GM12878 (cell line): ENCODE results near the gene NPBWR2. TPM values are rescaled to one million over a fixed set of nuclear protein-coding genes. Genes with fewer than 3 reads are reported as not detected.
A peak's percentile ranks its signal among the peaks of the same experiment; 100 is the strongest.

Experiments used
- ATAC-seq: fragments of 200-7000 bp; cut with Tn5 transposase; 3 replicates; pipeline ENCODE4 v1.9.1; 2020; ENCODE audit warnings: mild to moderate bottlenecking, moderate library complexity
- BruUV-seq: library from RNA; stranded (reverse); fragments of 400-500 nt; replicated peaks from 2 replicates; lab custom pipeline; 2021; lab: Mats Ljungman, UMichigan
- CTCF ChIA-PET: fragments of 300-600 bp; sonication (Branson Sonifier 250); formaldehyde crosslinking; extraction: SDS; loops from one replicate; lab custom pipeline; 2021; ENCODE audit warnings: inconsistent platforms; lab: Yijun Ruan, JAX
- POLR2A ChIA-PET: fragments of 350-600 bp; formaldehyde crosslinking; extraction: SDS; loops from one replicate; lab custom pipeline; 2021; ENCODE audit warnings: inconsistent platforms; lab: Charles Lee
- RAD21 ChIA-PET: fragments of 300-600 bp; sonication (Branson Sonifier 250); formaldehyde crosslinking; loops from one replicate; lab custom pipeline; 2023; ENCODE audit warnings: antibody characterized with exemption; ENCODE audit not compliant: unreplicated experiment; lab: Charles Lee
- SMC1A ChIA-PET: fragments of 300-600 bp; sonication (Branson Sonifier 250); formaldehyde crosslinking; loops from one replicate; lab custom pipeline; 2023; ENCODE audit not compliant: unreplicated experiment, uncharacterized antibody; lab: Charles Lee
- DNase-seq: peaks from one replicate; pipeline ENCODE4 v3.0.0-alpha.2; 2011; ENCODE audit warnings: low read depth, low spot score
- FAIRE-seq: peaks from 3 replicates; lab custom pipeline; 2011; peaks lifted over from hg19 to GRCh38; lab: Jason Lieb, UNC
- H2AFZ ChIP-seq: 2 replicates; pipeline ENCODE4 v1.6.0; 2011; ENCODE audit warnings: low read depth, low read length, control low read depth; ENCODE audit not compliant: control insufficient read depth
- H3K27ac ChIP-seq: 2 replicates; pipeline ENCODE4 v1.5.1; 2011; ENCODE audit warnings: control low read depth; ENCODE audit not compliant: control insufficient read depth, insufficient read depth
- H3K27me3 ChIP-seq, 2 experiments: replicated peaks in 1 of 2; 2 replicates each; pipeline versions ENCODE4 v1.6.0 to v1.6.1; 2011; ENCODE audit warnings: low read length in 1 of 2; ENCODE audit not compliant: control insufficient read depth in 2 of 2, insufficient read depth in 2 of 2
- H3K36me3 ChIP-seq, 2 experiments: 2 replicates each; pipeline ENCODE4 v1.5.1; 2011; ENCODE audit warnings: low read length in 1 of 2; ENCODE audit not compliant: control insufficient read depth in 2 of 2, insufficient read depth in 2 of 2
- H3K4me1 ChIP-seq: 2 replicates; pipeline ENCODE4 v1.6.1; 2011; ENCODE audit warnings: mild to moderate bottlenecking, low read length, moderate library complexity, mixed read lengths; ENCODE audit not compliant: control insufficient read depth, insufficient read depth
- H3K4me2 ChIP-seq: 2 replicates; pipeline ENCODE4 v1.6.0; 2011; ENCODE audit warnings: control low read depth; ENCODE audit not compliant: control insufficient read depth, insufficient read depth
- H3K4me3 ChIP-seq: fragments of 200-600 bp; sonication (generic); 2 replicates; pipeline ENCODE4 v1.5.1; 2016
- H3K79me2 ChIP-seq: 2 replicates; pipeline ENCODE4 v1.6.0; 2011; ENCODE audit warnings: low read length; ENCODE audit not compliant: control insufficient read depth, insufficient read depth
- H3K9ac ChIP-seq: 2 replicates; pipeline ENCODE4 v1.8.0; 2011; ENCODE audit warnings: low read length, control low read depth, mixed read lengths; ENCODE audit not compliant: control insufficient read depth, insufficient read depth
- H3K9me3 ChIP-seq: replicated peaks from 3 replicates; pipeline ENCODE4 v1.5.1; 2011; ENCODE audit warnings: mild to moderate bottlenecking, low read length; ENCODE audit not compliant: control insufficient read depth, insufficient read depth
- H4K20me1 ChIP-seq: 2 replicates; pipeline ENCODE4 v1.6.0; 2011; ENCODE audit not compliant: control insufficient read depth, insufficient read depth
- CEBPZ ChIP-seq: fragments of 150-350 bp; IDR thresholded peaks from 2 replicates; pipeline ENCODE4 v1.6.1; 2016; ENCODE audit warnings: low read depth, low read length
- EP300 ChIP-seq, 2 experiments: fragments of 150-350 bp in 1 of 2; IDR thresholded peaks; 2 replicates each; pipeline ENCODE4 v1.6.1; 2011 to 2012; ENCODE audit warnings: low read depth in 2 of 2, low read length in 2 of 2, borderline replicate concordance in 1 of 2, improper control_type of control experiment in 1 of 2, inconsistent platforms in 1 of 2; ENCODE audit not compliant: control insufficient read depth in 1 of 2
- ETV6 ChIP-seq, 2 experiments: fragments of 450-650 bp in 1 of 2; IDR thresholded peaks in 1 of 2; conservative IDR thresholded peaks in 1 of 2; 2 replicates each; pipeline ENCODE4 v1.6.1; 2014; ENCODE audit warnings: antibody characterized with exemption in 1 of 2, borderline replicate concordance in 1 of 2, low read depth in 1 of 2, mild to moderate bottlenecking in 1 of 2, moderate library complexity in 1 of 2
- HDGF ChIP-seq: fragments of 450-650 bp; IDR thresholded peaks from 2 replicates; pipeline ENCODE4 v1.6.1; 2016; ENCODE audit warnings: antibody characterized with exemption
- MEF2A ChIP-seq: IDR thresholded peaks from 2 replicates; pipeline ENCODE4 v1.6.1; 2011; ENCODE audit warnings: low read depth, mild to moderate bottlenecking, low read length, moderate library complexity; ENCODE audit not compliant: insufficient read depth
- MYC ChIP-seq: IDR thresholded peaks from 2 replicates; pipeline ENCODE4 v1.6.1; 2011; ENCODE audit warnings: mild to moderate bottlenecking, low read length, moderate library complexity, inconsistent platforms; ENCODE audit not compliant: insufficient read depth, insufficient replicate concordance, insufficient read length, severe bottlenecking
- NFIC ChIP-seq: IDR thresholded peaks from 2 replicates; pipeline ENCODE4 v1.6.1; 2012; ENCODE audit warnings: low read depth, mild to moderate bottlenecking, inconsistent platforms, low read length, moderate library complexity
- NKRF ChIP-seq: fragments of 450-650 bp; conservative IDR thresholded peaks from 2 replicates; pipeline ENCODE4 v1.6.1; 2017; ENCODE audit warnings: mild to moderate bottlenecking, moderate library complexity
- NR2C1 ChIP-seq: fragments of 450-650 bp; IDR thresholded peaks from 2 replicates; pipeline ENCODE4 v1.6.1; 2017; ENCODE audit warnings: antibody characterized with exemption, mild to moderate bottlenecking, moderate library complexity
- POLR2AphosphoS2 ChIP-seq: IDR thresholded peaks from 2 replicates; pipeline ENCODE4 v1.6.1; 2011; ENCODE audit warnings: low read depth, mild to moderate bottlenecking, low read length, improper control_type of control experiment, moderate library complexity
- RUNX3 ChIP-seq: IDR thresholded peaks from 2 replicates; pipeline ENCODE4 v1.6.1; 2012; ENCODE audit warnings: low read length, inconsistent platforms
- SRF ChIP-seq, 2 experiments: IDR thresholded peaks; 2 replicates each; pipeline ENCODE4 v1.6.1; 2011; ENCODE audit warnings: low read depth in 2 of 2, low read length in 2 of 2, mild to moderate bottlenecking in 1 of 2, moderate library complexity in 1 of 2
- USF1 ChIP-seq: IDR thresholded peaks from 2 replicates; pipeline ENCODE4 v1.6.1; 2011; ENCODE audit warnings: borderline replicate concordance, low read depth, mild to moderate bottlenecking, moderate library complexity, mixed read lengths, low read length; ENCODE audit not compliant: insufficient read depth; ENCODE audit errors: extremely low read length
- ZBED1 ChIP-seq: IDR thresholded peaks from 2 replicates; pipeline ENCODE4 v1.6.1; 2016; ENCODE audit warnings: borderline replicate concordance
- ZSCAN29 ChIP-seq: fragments of 450-650 bp; IDR thresholded peaks from 2 replicates; pipeline ENCODE4 v1.6.1; 2017; ENCODE audit warnings: mild to moderate bottlenecking, moderate library complexity
- WGBS: methylation state at CpG from one replicate; pipeline ENCODE4 v1.1.6; 2016; ENCODE audit warnings: low lambda C conversion rate; ENCODE audit not compliant: insufficient replicate concordance, insufficient coverage; ENCODE audit errors: missing lambda C conversion rate; 5-methylcytosine and 5-hydroxymethylcytosine counted together
- in situ Hi-C: fragments of 300-500 bp; cut with MboI; formaldehyde crosslinking; loops from 9 replicates; pipeline ENCODE4 v1.14.3; 2018; ENCODE audit warnings: mixed read lengths
- intact Hi-C: fragments of 100-400 bp; cut with micrococcal nuclease; formaldehyde crosslinking; loops from one replicate; pipeline ENCODE4 v1.14.2; 2022; ENCODE audit not compliant: unreplicated experiment
- polyA plus RNA-seq, 11 experiments: library from polyadenylated mRNA; depleted of rRNA in 4 of 11; unstranded in 6 of 11; stranded (reverse) in 5 of 11; fragments of >200 nt; fragmentation: Nextera tagmentation in 4 of 11; fragmentation: Illumina TruSeq in 1 of 11; extraction: Ambion mirVana in 4 of 11; extraction: Trizol in 1 of 11; gene quantifications; 1 replicate in 1 of 11; 2 replicates in 10 of 11; pipeline versions ENCODE4 v1.2.1 to v1.2.3, GENCODE V29; 2011 to 2016; ENCODE audit warnings: inconsistent platforms in 2 of 11, missing spikeins in 2 of 11, low read depth in 1 of 11
- total RNA-seq, 4 experiments: library from RNA; depleted of rRNA in 3 of 4; stranded (reverse); fragments of >200 nt in 3 of 4; fragmentation: Illumina TruSeq in 1 of 4; extraction: Trizol in 1 of 4; gene quantifications; 2 replicates each; pipeline versions ENCODE4 v1.2.1 to v1.2.3, GENCODE V29; 2013 to 2021

Gene NPBWR2
- total and polyA plus RNA-seq, 10 of the 15 experiments (the other 5 are each of a cell fraction or from before 2014, with no cell fraction given): not detected

GRCh38 chr20:64079273-64080012 lies 27.9 kb downstream of the NPBWR2 start, which contains the start of gene RGS19:
Gene RGS19, minus strand, starts transcription at chr20:64079518. Its CDS starts 2,632 bp downstream, at chr20:64076886.
- Histone ChIP-seq H2AFZ (peak within 1 kb of the TSS; percentile 54), H3K27ac (peak within 1 kb of the TSS; percentile 85), H3K9me3 (no peaks in the 10 kb centered on the region), H3K4me3 (peak within 1 kb of the TSS; percentile 83), H4K20me1 (no peaks in the 10 kb centered on the region), H3K27me3 (peaks cover 2 to 4% of the 10 kb centered on the region in 2 experiments; a peak in 2 of 4 replicates), H3K9ac (peak within 1 kb of the TSS; percentile 91), H3K4me2 (peak within 1 kb of the TSS; percentile 97), H3K79me2 (peaks cover 30% of the 10 kb centered on the region), H3K4me1 (peaks cover 26% of the 10 kb centered on the region), H3K36me3 (peaks cover 0 to 5% of the 10 kb centered on the region in 2 experiments; a peak in 3 of 4 replicates)
- intact Hi-C loops: loop anchor here (2.0 kb wide), 1 partner anchor 17 kb away; the partner anchor contains the start of gene TCEA2
- FAIRE-seq (peak; percentile 13), ATAC-seq (peak; percentile 45), DNase-seq (no peak)
- BruUV-seq: no TSS peak
- in situ Hi-C loops: no loop called here
- POLR2A ChIA-PET: interaction anchor here (0.6 to 3.5 kb wide), 12 partner anchors 9 to 457 kb away, joined by 3 to 14 read pairs (median 4); partner anchors contain the start of genes C20orf204, PRPF6 and SAMD10
- RAD21 ChIA-PET: interaction anchor here (0.8 to 6.7 kb wide), 11 partner anchors 13 to 542 kb away, joined by 3 to 67 read pairs (median 5); partner anchors contain the start of genes PTK6 and TCEA2
- CTCF ChIA-PET: interaction anchor here (1.0 to 3.9 kb wide), 8 partner anchors 10 to 99 kb away, joined by 3 to 22 read pairs (median 6); no protein-coding TSS in a partner anchor
- SMC1A ChIA-PET: interaction anchor here (1.0 to 2.4 kb wide), 6 partner anchors 15 to 41 kb away, joined by 3 to 8 read pairs (median 5); partner anchors contain the start of gene TCEA2
- 2% methylated on average over 23 of the region's 73 CpGs for whole genome bisulfite sequencing
- TF ChIP-seq NFIC (no peak), NR2C1 (peak; percentile 58; the same call in 1 of the 2 replicates), ZBED1 (no peak), EP300 (IDR thresholded peaks at IDR 0.05; ENCODE audit: borderline replicate concordance in 1 of 2, control insufficient read depth in 1 of 2, low read depth in 2 of 2, low read length in 2 of 2) (no peak), USF1 (no peak), ETV6 (conservative IDR thresholded peaks at IDR 0.05 in 1 of 2, IDR thresholded peaks at IDR 0.05 in 1 of 2; ENCODE audit: borderline replicate concordance in 1 of 2, low read depth in 1 of 2) (peak in 1 of 2 experiments; percentile 63; a peak in 1 of 4 replicates), CEBPZ (no peak), MEF2A (no peak), MYC (no peak), HDGF (no peak), SRF (IDR thresholded peaks at IDR 0.05; ENCODE audit: low read depth in 2 of 2, low read length in 2 of 2) (no peak), RUNX3 (0 out of 2 replicates have a peak, but pooled peaks have one; percentile 10), NKRF (peak; percentile 84), ZSCAN29 (no peak), POLR2AphosphoS2 (no peak)
